Breast epithelium (tissue), 4 donors: Measurements from ENCODE around the gene ADARB1. TPM values are rescaled to one million over a fixed set of nuclear protein-coding genes. Genes with fewer than 3 reads are reported as not detected.

Experiments
- DNase-seq, 2 donors: peaks; one replicate each; pipeline ENCODE4 v3.0.0-alpha.2; 2019; ENCODE audit warnings: low spot score in 2 of 2
- H3K27ac ChIP-seq, 2 donors: fragments of 200-600 bp; sonication (generic) in 1 of 2; one replicate each; pipeline ENCODE4 v1.5.1; 2016 to 2019; ENCODE audit warnings: mild to moderate bottlenecking in 1 of 2
- H3K27me3 ChIP-seq, 2 donors: fragments of 200-600 bp; sonication (generic) in 1 of 2; one replicate each; pipeline versions ENCODE4 v1.5.1 to v1.6.0; 2017 to 2019; ENCODE audit warnings: control low read depth in 1 of 2, mild to moderate bottlenecking in 1 of 2
- H3K36me3 ChIP-seq: fragments of 200-600 bp; one replicate; pipeline ENCODE4 v1.5.1; 2019
- H3K4me1 ChIP-seq, 2 donors: fragments of 200-600 bp; sonication (generic); one replicate each; pipeline ENCODE4 v1.5.1; 2016 to 2019; ENCODE audit warnings: control low read depth in 1 of 2
- H3K4me3 ChIP-seq, 3 donors: fragments of 200-600 bp; sonication (generic); 1 replicate in 2 of 3; 2 replicates in 1 of 3; pipeline ENCODE4 v1.5.1; 2016 to 2019; ENCODE audit warnings: mild to moderate bottlenecking in 3 of 3, moderate library complexity in 2 of 3
- H3K9me3 ChIP-seq, 2 donors: fragments of 200-600 bp; sonication (generic) in 1 of 2; one replicate each; pipeline ENCODE4 v1.5.1; 2016 to 2019; ENCODE audit warnings: control low read depth in 1 of 2
- POLR2A ChIP-seq: fragments of 450-650 bp; IDR thresholded peaks from one replicate; pipeline ENCODE4 v1.6.1; 2016; ENCODE audit warnings: antibody characterized with exemption, mild to moderate bottlenecking, moderate library complexity
- POLR2AphosphoS5 ChIP-seq, 3 donors: sonication (generic); formaldehyde crosslinking; IDR thresholded peaks; one replicate each; pipeline ENCODE4 v1.6.1; 2017; ENCODE audit warnings: antibody characterized with exemption in 3 of 3
- intact Hi-C: fragments of 100-400 bp; cut with DNase I; formaldehyde crosslinking; loops from one replicate; pipeline ENCODE4 v1.15.1; 2023; ENCODE audit warnings: low total_unique reads
- total RNA-seq, 3 donors: library from RNA; depleted of rRNA; stranded (reverse); fragments of >200 nt; gene quantifications; one replicate each; pipeline ENCODE4 v1.1.0, GENCODE V29; 2016
- TF ChIP-seq, protein P1 (sequence below), 3 donors: fragments of 450-650 bp; IDR thresholded peaks; one replicate each; pipeline ENCODE4 v1.5.1; 2016 to 2017; ENCODE audit warnings: antibody characterized with exemption in 3 of 3, mild to moderate bottlenecking in 3 of 3, moderate library complexity in 3 of 3

ADARB1 gene
- total RNA-seq, 3 donors from 2014 or later = 19.9 to 21.3 (median 20.0) TPM

DNA sequence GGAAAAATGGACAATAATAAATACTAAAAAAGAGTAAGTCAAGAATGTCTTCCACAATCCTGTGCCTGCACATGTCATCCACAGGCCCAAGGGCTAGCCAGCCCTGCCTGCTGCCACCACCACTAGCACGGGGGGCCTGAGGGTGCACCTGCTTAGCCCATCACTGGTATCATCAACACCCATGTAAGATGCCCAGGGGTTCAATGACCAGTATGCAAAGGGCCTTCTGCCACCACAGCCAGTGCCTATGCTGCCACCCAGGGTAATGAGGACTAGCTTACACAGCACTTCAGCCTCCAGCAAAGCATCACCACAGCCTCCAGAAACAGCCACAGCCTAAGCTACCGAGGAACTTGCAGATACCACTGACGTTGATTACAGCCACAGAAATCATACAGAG lies 167.0 kb downstream of the ADARB1 start:
- H3K27ac ChIP-seq = no peak overlapping the region
- no peaks in the 10 kb centered on the region for H3K27me3 ChIP-seq
- peaks cover 17 to 34% of the 10 kb centered on the region in 2 donors for H3K9me3 ChIP-seq
- H3K4me3 ChIP-seq = no peak overlapping the region
- DNase-seq = no peak
- H3K4me1 ChIP-seq = no peaks in the 10 kb centered on the region
- intact Hi-C loops = no loop called here
- no peaks in the 10 kb centered on the region for H3K36me3 ChIP-seq
- TF ChIP-seq, protein P1, sequence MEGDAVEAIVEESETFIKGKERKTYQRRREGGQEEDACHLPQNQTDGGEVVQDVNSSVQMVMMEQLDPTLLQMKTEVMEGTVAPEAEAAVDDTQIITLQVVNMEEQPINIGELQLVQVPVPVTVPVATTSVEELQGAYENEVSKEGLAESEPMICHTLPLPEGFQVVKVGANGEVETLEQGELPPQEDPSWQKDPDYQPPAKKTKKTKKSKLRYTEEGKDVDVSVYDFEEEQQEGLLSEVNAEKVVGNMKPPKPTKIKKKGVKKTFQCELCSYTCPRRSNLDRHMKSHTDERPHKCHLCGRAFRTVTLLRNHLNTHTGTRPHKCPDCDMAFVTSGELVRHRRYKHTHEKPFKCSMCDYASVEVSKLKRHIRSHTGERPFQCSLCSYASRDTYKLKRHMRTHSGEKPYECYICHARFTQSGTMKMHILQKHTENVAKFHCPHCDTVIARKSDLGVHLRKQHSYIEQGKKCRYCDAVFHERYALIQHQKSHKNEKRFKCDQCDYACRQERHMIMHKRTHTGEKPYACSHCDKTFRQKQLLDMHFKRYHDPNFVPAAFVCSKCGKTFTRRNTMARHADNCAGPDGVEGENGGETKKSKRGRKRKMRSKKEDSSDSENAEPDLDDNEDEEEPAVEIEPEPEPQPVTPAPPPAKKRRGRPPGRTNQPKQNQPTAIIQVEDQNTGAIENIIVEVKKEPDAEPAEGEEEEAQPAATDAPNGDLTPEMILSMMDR (IDR thresholded peaks at IDR 0.05) = no peak
- TF ChIP-seq POLR2AphosphoS5 (IDR thresholded peaks at IDR 0.05) = no peak
- no peak for TF ChIP-seq POLR2A

DNA sequence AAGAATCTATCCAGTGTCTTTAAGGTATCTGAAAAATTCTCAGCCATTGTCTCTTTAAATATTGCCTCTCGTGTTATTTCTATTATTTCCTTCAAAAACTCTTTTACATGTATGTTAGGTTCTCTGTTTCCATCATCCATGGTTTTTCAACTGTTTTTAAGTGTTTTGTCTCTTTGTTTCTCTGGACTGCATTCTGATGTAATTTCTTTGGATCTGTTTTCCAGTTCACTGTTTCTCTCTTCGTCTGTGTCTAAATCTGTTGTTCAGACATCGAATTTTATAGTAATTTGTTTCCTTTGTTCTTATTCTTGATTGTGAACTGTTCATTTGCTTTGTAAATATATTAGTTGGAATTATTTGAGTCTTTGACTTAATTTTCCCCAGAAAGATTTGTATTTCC lies 169.2 kb downstream of the ADARB1 start:
- TF ChIP-seq, protein P1 (IDR thresholded peaks at IDR 0.05) = no peak
- TF ChIP-seq POLR2A (no peak), POLR2AphosphoS5 (IDR thresholded peaks at IDR 0.05) (no peak)
- no peak overlapping the region for H3K27ac ChIP-seq
- H3K36me3 ChIP-seq = no peaks in the 10 kb centered on the region
- H3K9me3 ChIP-seq = peaks cover 17 to 34% of the 10 kb centered on the region in 2 donors
- DNase-seq = no peak
- peaks cover 0 to 3% of the 10 kb centered on the region in 2 donors for H3K27me3 ChIP-seq
- H3K4me3 ChIP-seq = no peak overlapping the region
- intact Hi-C loops = no loop called here
- H3K4me1 ChIP-seq = no peaks in the 10 kb centered on the region

DNA sequence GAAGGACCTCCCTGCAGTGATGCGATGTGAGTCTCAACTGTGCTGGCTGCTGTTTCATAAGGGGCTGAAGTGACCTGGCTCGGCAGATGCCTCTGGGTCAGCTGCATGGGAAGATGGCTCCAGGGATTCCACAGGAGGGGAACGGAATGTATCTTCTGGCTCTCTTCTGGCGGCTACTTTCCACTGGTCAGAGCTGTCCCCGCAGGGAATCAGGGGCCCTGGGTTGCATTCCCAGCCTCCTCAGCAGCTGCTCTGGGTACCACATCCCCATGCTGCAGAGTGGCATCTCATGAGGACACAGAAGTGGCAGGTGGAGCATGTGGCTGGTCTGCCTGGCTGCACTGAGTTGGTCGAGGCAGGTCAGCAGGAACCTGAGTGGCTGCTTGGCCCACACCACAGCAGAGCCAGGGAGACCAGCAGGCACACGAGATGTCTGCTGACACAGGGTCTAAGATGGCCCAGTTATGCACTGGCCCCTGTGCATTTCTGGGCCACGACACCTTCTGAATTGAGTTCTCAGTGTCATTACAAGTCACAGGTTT lies 170.5 kb downstream of the ADARB1 start:
- peak in 1 of 2 donors; percentile 10 for DNase-seq
- Histone ChIP-seq H3K4me3 (no peak overlapping the region), H3K27me3 (peaks cover 0 to 3% of the 10 kb centered on the region in 2 donors), H3K4me1 (no peaks in the 10 kb centered on the region), H3K36me3 (no peaks in the 10 kb centered on the region), H3K27ac (no peak overlapping the region), H3K9me3 (peaks cover 17 to 34% of the 10 kb centered on the region in 2 donors)
- intact Hi-C loops = no loop called here
- TF ChIP-seq, protein P1 (IDR thresholded peaks at IDR 0.05) = no peak
- no peak for TF ChIP-seq POLR2A
- TF ChIP-seq POLR2AphosphoS5 (IDR thresholded peaks at IDR 0.05) = no peak

DNA sequence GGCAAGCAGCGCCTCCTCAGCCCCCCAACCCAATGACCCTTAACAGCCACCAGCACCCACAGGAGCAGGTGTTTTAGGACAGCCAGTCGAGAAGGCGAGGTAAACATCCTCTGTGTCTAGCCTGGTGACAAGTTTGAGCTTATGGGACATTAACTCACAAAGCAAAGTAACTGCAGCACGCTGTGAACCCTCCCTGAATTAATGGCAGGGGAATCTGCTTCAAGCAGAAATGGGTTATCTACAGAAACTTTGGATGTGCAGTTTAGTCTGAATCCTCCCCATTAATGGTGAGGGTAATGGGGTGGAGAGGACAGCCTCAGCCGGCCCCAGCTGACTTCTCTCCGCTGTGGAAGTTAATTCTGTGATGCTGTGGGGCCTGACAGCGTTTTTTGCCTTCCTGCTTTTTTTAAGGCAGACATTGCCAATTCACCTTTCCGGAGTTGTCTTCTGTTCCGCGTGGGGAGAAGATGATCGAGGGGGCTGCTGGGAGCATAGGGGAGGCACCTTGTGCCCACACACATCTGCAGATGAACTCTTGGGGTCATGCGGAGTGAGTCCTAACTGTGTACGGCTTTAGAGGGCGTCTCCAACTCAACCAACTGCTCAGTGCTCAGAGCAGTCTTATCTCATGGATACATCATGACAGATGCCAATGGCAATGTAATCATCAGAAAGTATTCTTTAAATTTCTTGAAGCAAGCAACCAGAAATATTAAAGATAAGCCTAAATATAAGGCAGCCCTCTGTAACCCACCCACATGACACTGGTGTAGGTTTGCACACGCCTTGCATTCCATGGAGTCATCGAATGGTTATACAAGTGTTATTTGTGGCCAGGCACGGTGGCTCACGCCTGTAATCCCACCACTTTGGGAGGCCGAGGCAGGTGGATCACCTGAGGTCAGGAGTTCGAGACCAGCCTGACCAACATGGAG lies 172.3 kb downstream of the ADARB1 start:
- no peaks in the 10 kb centered on the region for H3K36me3 ChIP-seq
- intact Hi-C loops = no loop called here
- no peak for DNase-seq
- no peak overlapping the region for H3K4me3 ChIP-seq
- no peak overlapping the region for H3K27ac ChIP-seq
- TF ChIP-seq POLR2A = no peak
- H3K9me3 ChIP-seq = peaks cover 19 to 22% of the 10 kb centered on the region in 2 donors
- H3K4me1 ChIP-seq = no peaks in the 10 kb centered on the region
- peaks cover 0 to 3% of the 10 kb centered on the region in 2 donors for H3K27me3 ChIP-seq

- Histone ChIP-seq H3K36me3 (no peaks in the 10 kb centered on the region), H3K4me1 (no peaks in the 10 kb centered on the region), H3K27ac (no peak overlapping the region), H3K4me3 (peak overlapping the region; percentile 30 to 67 (median 38)), H3K27me3 (peaks cover 0 to 3% of the 10 kb centered on the region in 2 donors), H3K9me3 (peaks cover 7 to 12% of the 10 kb centered on the region in 2 donors)
- peak in 1 of 2 donors; percentile 14 for DNase-seq
- TF ChIP-seq POLR2AphosphoS5 (IDR thresholded peaks at IDR 0.05) (no peak), POLR2A (no peak)
- TF ChIP-seq, protein P1 (IDR thresholded peaks at IDR 0.05) = no peak
- intact Hi-C loops = no loop called here
These were observed 174.0 kb downstream of the ADARB1 start for GRCh38 chr21:45248301-45248892.
